ENCODE measurements around the gene HLA-C.

GRCh38 chr6:31268836-31269235, 3.1 kb downstream of the HLA-C start:
- TF ChIP-seq POLR2A (IDR thresholded peaks at IDR 0.05; ENCODE audit: low read depth, low read length), result no peak; the same call in 1 of the 2 replicates
- no peak for TF ChIP-seq CTCF (IDR thresholded peaks at IDR 0.05 in 2 of 3, conservative IDR thresholded peaks at IDR 0.05 in 1 of 3; ENCODE audit: control insufficient read depth in 2 of 3, extremely low read depth in 1 of 3, insufficient read depth in 1 of 3, low read depth in 3 of 3, low read length in 3 of 3)
- TF ChIP-seq TARDBP (IDR thresholded peaks at IDR 0.05; ENCODE audit: borderline replicate concordance), result no peak
- no peak for TF ChIP-seq SMC3 (IDR thresholded peaks at IDR 0.05; ENCODE audit: borderline replicate concordance, low read length)
- TF ChIP-seq MEF2B (IDR thresholded peaks at IDR 0.05; ENCODE audit: partially characterized antibody, poor library complexity, severe bottlenecking), result no peak
- no peak for TF ChIP-seq SRF (IDR thresholded peaks at IDR 0.05; ENCODE audit: low read depth in 2 of 2, low read length in 2 of 2)

All from GM12878 (cell line).